ENCODE measurements around the gene S100B.

The S100B gene

DNA sequence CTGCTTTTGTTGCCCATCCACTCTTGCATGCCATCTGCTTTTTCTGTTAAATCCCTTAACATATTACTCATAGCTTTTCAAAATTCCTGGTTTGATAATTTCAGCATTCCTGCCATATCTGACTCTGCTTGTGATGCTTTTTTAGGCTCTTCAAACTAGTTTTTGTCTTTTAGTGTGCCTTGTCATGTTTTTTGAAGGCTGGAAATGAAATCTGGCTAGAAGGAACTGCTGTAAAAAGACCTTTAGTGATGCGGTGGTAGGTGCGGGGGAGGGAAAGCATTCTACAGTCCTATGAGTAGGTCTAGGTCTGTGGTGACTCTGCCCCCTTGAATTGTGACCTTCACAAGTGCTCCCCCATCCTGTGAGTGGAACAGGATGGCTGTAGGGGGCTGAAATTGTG, 15.0 kb upstream of the S100B start:
- Histone ChIP-seq H3K4ac (ENCODE audit: low read length) (no peak overlapping the region), H3K4me2 (ENCODE audit: insufficient read depth, low read length, poor library complexity, severe bottlenecking) (no peak overlapping the region), H3K9ac (ENCODE audit: low read depth, low read length, poor library complexity) (no peak overlapping the region), H3K18ac (ENCODE audit: low read length) (no peak overlapping the region), H2AFZ (ENCODE audit: low read length) (no peak overlapping the region), H3K79me1 (ENCODE audit: low read depth, low read length) (no peaks in the 10 kb centered on the region), H3K27ac (replicated peaks; ENCODE audit: low read length) (no peak overlapping the region), H3K36me3 (replicated peaks in 1 of 2; ENCODE audit: control insufficient read depth in 2 of 2, insufficient read depth in 2 of 2, low read length in 2 of 2) (no peaks in the 10 kb centered on the region), H3K23ac (ENCODE audit: low read depth, low read length, poor library complexity) (no peak overlapping the region), H3K14ac (ENCODE audit: low read length) (no peak overlapping the region), H3K4me1 (ENCODE audit: control insufficient read depth in 2 of 2, insufficient read depth in 1 of 2, low read depth in 1 of 2, low read length in 2 of 2) (peaks cover 13 to 21% of the 10 kb centered on the region in 2 donors), H3K27me3 (ENCODE audit: control insufficient read depth in 3 of 3, insufficient read depth in 3 of 3, low read depth in 1 of 3, low read length in 3 of 3) (no peaks in the 10 kb centered on the region), H4K8ac (ENCODE audit: low read depth, low read length) (no peak overlapping the region), H2BK120ac (ENCODE audit: low read depth, low read length) (no peak overlapping the region), H3K4me3 (ENCODE audit: low read length in 2 of 2) (peak overlapping the region in 1 of 2 donors; percentile 29), H2BK5ac (ENCODE audit: low read length) (no peak overlapping the region), H2AK5ac (ENCODE audit: low read depth, low read length) (no peak overlapping the region), H2BK12ac (ENCODE audit: low read length) (no peak overlapping the region), H3K9me3 (replicated peaks in 1 of 2; ENCODE audit: control insufficient read depth in 2 of 2, insufficient read depth in 1 of 2, low read depth in 1 of 2, low read length in 2 of 2) (peaks cover 6 to 37% of the 10 kb centered on the region in 2 donors), H4K91ac (ENCODE audit: low read depth, low read length, poor library complexity) (no peak overlapping the region), H2BK15ac (ENCODE audit: low read length) (no peak overlapping the region)
- no CpG with 5 or more reads among the region's 2 CpGs for WGBS, 2 donors (ENCODE audit: extremely low coverage in 2 of 2, insufficient read length in 2 of 2, insufficient replicate concordance in 1 of 2)
- no peak for DNase-seq (ENCODE audit: low spot score)

DNA sequence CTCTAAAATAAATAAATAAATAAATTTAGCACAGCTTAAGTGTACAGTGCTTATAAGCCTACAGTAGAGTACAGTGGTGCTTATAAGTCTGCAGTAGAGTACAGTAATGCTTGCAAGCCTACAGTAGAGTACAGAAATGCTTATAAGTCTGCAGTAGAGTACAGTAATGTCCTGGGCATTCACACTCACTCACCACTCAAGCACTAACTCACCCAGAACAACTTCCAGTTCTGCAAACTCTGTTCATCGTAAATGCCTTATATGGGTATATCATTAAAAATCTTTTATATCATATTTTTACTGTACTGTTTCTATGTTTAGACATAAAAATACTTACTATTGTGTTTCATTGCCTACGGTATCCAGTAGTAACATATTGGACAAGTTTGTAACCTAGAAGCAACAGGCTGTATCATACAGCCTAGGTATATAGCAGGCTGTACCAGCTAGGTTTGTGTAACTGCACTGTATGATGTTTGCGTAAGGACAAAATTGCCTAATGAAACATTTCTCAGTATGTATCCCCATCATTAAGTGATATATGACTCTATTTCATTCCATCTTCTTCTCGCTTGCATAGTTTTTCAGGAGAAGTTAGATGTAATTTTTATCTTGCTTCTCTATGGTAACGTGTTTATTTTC, 14.0 kb upstream of the S100B start:
- H4K91ac ChIP-seq (ENCODE audit: low read depth, low read length, poor library complexity): no peak overlapping the region
- H3K14ac ChIP-seq (ENCODE audit: low read length): no peak overlapping the region
- DNase-seq (ENCODE audit: low spot score): no peak
- H3K27me3 ChIP-seq (ENCODE audit: control insufficient read depth in 3 of 3, insufficient read depth in 3 of 3, low read depth in 1 of 3, low read length in 3 of 3): no peaks in the 10 kb centered on the region
- H3K4ac ChIP-seq (ENCODE audit: low read length): no peak overlapping the region
- no peak overlapping the region for H2BK15ac ChIP-seq (ENCODE audit: low read length)
- H3K79me1 ChIP-seq (ENCODE audit: low read depth, low read length): no peaks in the 10 kb centered on the region
- H2AFZ ChIP-seq (ENCODE audit: low read length): no peak overlapping the region
- no peak overlapping the region for H3K18ac ChIP-seq (ENCODE audit: low read length)
- H3K9me3 ChIP-seq (replicated peaks in 1 of 2; ENCODE audit: control insufficient read depth in 2 of 2, insufficient read depth in 1 of 2, low read depth in 1 of 2, low read length in 2 of 2): peaks cover 2 to 31% of the 10 kb centered on the region in 2 donors
- H3K4me3 ChIP-seq (ENCODE audit: low read length in 2 of 2): no peak overlapping the region
- H2BK12ac ChIP-seq (ENCODE audit: low read length): no peak overlapping the region
- H2BK5ac ChIP-seq (ENCODE audit: low read length): no peak overlapping the region
- no CpG with 5 or more reads among the region's 5 CpGs for WGBS, 2 donors (ENCODE audit: extremely low coverage in 2 of 2, insufficient read length in 2 of 2, insufficient replicate concordance in 1 of 2)
- no peak overlapping the region for H2AK5ac ChIP-seq (ENCODE audit: low read depth, low read length)
- peaks cover 13 to 21% of the 10 kb centered on the region in 2 donors for H3K4me1 ChIP-seq (ENCODE audit: control insufficient read depth in 2 of 2, insufficient read depth in 1 of 2, low read depth in 1 of 2, low read length in 2 of 2)
- no peak overlapping the region for H3K27ac ChIP-seq (replicated peaks; ENCODE audit: low read length)
- no peak overlapping the region for H3K9ac ChIP-seq (ENCODE audit: low read depth, low read length, poor library complexity)
- no peak overlapping the region for H2BK120ac ChIP-seq (ENCODE audit: low read depth, low read length)
- H4K8ac ChIP-seq (ENCODE audit: low read depth, low read length): no peak overlapping the region
- H3K23ac ChIP-seq (ENCODE audit: low read depth, low read length, poor library complexity): no peak overlapping the region
- no peak overlapping the region for H3K4me2 ChIP-seq (ENCODE audit: insufficient read depth, low read length, poor library complexity, severe bottlenecking)
- H3K36me3 ChIP-seq (replicated peaks in 1 of 2; ENCODE audit: control insufficient read depth in 2 of 2, insufficient read depth in 2 of 2, low read length in 2 of 2): no peaks in the 10 kb centered on the region

- Histone ChIP-seq H2BK120ac (ENCODE audit: low read depth, low read length) (no peak overlapping the region), H2BK15ac (ENCODE audit: low read length) (no peak overlapping the region), H3K4ac (ENCODE audit: low read length) (no peak overlapping the region), H2BK12ac (ENCODE audit: low read length) (no peak overlapping the region), H3K27ac (replicated peaks; ENCODE audit: low read length) (no peak overlapping the region), H3K4me1 (ENCODE audit: control insufficient read depth in 2 of 2, insufficient read depth in 1 of 2, low read depth in 1 of 2, low read length in 2 of 2) (peaks cover 11 to 16% of the 10 kb centered on the region in 2 donors), H3K79me1 (ENCODE audit: low read depth, low read length) (no peaks in the 10 kb centered on the region), H2AFZ (ENCODE audit: low read length) (no peak overlapping the region), H3K4me2 (ENCODE audit: insufficient read depth, low read length, poor library complexity, severe bottlenecking) (no peak overlapping the region), H4K91ac (ENCODE audit: low read depth, low read length, poor library complexity) (no peak overlapping the region), H3K18ac (ENCODE audit: low read length) (no peak overlapping the region), H4K8ac (ENCODE audit: low read depth, low read length) (no peak overlapping the region), H3K9me3 (replicated peaks in 1 of 2; ENCODE audit: control insufficient read depth in 2 of 2, insufficient read depth in 1 of 2, low read depth in 1 of 2, low read length in 2 of 2) (peaks cover 2 to 36% of the 10 kb centered on the region in 2 donors), H3K4me3 (ENCODE audit: low read length in 2 of 2) (no peak overlapping the region), H2BK5ac (ENCODE audit: low read length) (no peak overlapping the region), H3K36me3 (replicated peaks in 1 of 2; ENCODE audit: control insufficient read depth in 2 of 2, insufficient read depth in 2 of 2, low read length in 2 of 2) (no peaks in the 10 kb centered on the region), H3K23ac (ENCODE audit: low read depth, low read length, poor library complexity) (no peak overlapping the region), H2AK5ac (ENCODE audit: low read depth, low read length) (no peak overlapping the region), H3K27me3 (ENCODE audit: control insufficient read depth in 3 of 3, insufficient read depth in 3 of 3, low read depth in 1 of 3, low read length in 3 of 3) (no peaks in the 10 kb centered on the region), H3K14ac (ENCODE audit: low read length) (no peak overlapping the region), H3K9ac (ENCODE audit: low read depth, low read length, poor library complexity) (no peak overlapping the region)
- DNase-seq (ENCODE audit: low spot score): no peak
- no CpG with 5 or more reads among the region's 6 CpGs for WGBS, 2 donors (ENCODE audit: extremely low coverage in 2 of 2, insufficient read length in 2 of 2, insufficient replicate concordance in 1 of 2)
These were observed 12.6 kb upstream of the S100B start for GRCh38 chr21:46617267-46618051.

DNA sequence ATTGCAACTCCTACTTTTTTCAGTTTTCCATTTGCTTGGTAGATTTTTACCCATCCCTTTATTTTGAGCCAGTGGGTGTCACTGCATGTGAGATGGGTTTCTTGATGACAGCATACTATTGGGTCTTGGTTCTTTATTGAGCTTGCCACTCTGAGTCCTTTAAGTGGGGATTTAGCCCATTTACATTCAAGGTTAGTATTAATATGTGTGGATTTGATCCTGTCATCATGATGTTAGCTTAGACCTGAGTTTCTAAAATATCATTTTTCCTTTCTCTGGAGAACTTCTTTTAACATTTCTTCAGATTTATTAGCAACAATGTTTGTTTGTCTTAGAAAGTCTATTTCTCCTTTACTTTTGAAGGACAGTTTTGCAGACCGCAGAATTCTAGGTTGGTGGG, 11.8 kb upstream of the S100B start:
- H3K79me1 ChIP-seq (ENCODE audit: low read depth, low read length): no peaks in the 10 kb centered on the region
- H3K27ac ChIP-seq (replicated peaks; ENCODE audit: low read length): no peak overlapping the region
- H2BK120ac ChIP-seq (ENCODE audit: low read depth, low read length): no peak overlapping the region
- no peak overlapping the region for H2BK12ac ChIP-seq (ENCODE audit: low read length)
- H3K4me1 ChIP-seq (ENCODE audit: control insufficient read depth in 2 of 2, insufficient read depth in 1 of 2, low read depth in 1 of 2, low read length in 2 of 2): peaks cover 8 to 10% of the 10 kb centered on the region in 2 donors
- no peak overlapping the region for H3K14ac ChIP-seq (ENCODE audit: low read length)
- no peak overlapping the region for H4K91ac ChIP-seq (ENCODE audit: low read depth, low read length, poor library complexity)
- peaks cover 2 to 36% of the 10 kb centered on the region in 2 donors for H3K9me3 ChIP-seq (replicated peaks in 1 of 2; ENCODE audit: control insufficient read depth in 2 of 2, insufficient read depth in 1 of 2, low read depth in 1 of 2, low read length in 2 of 2)
- no CpG with 5 or more reads among the region's 1 CpG for WGBS, 2 donors (ENCODE audit: extremely low coverage in 2 of 2, insufficient read length in 2 of 2, insufficient replicate concordance in 1 of 2)
- no peak overlapping the region for H3K9ac ChIP-seq (ENCODE audit: low read depth, low read length, poor library complexity)
- H2AK5ac ChIP-seq (ENCODE audit: low read depth, low read length): no peak overlapping the region
- H2BK5ac ChIP-seq (ENCODE audit: low read length): no peak overlapping the region
- H3K4me2 ChIP-seq (ENCODE audit: insufficient read depth, low read length, poor library complexity, severe bottlenecking): no peak overlapping the region
- H3K4ac ChIP-seq (ENCODE audit: low read length): no peak overlapping the region
- H3K27me3 ChIP-seq (ENCODE audit: control insufficient read depth in 3 of 3, insufficient read depth in 3 of 3, low read depth in 1 of 3, low read length in 3 of 3): no peaks in the 10 kb centered on the region
- no peak overlapping the region for H3K18ac ChIP-seq (ENCODE audit: low read length)
- no peak overlapping the region for H2AFZ ChIP-seq (ENCODE audit: low read length)
- H3K4me3 ChIP-seq (ENCODE audit: low read length in 2 of 2): no peak overlapping the region
- no peak overlapping the region for H2BK15ac ChIP-seq (ENCODE audit: low read length)
- H3K23ac ChIP-seq (ENCODE audit: low read depth, low read length, poor library complexity): no peak overlapping the region
- H4K8ac ChIP-seq (ENCODE audit: low read depth, low read length): no peak overlapping the region
- DNase-seq (ENCODE audit: low spot score): no peak
- H3K36me3 ChIP-seq (replicated peaks in 1 of 2; ENCODE audit: control insufficient read depth in 2 of 2, insufficient read depth in 2 of 2, low read length in 2 of 2): no peaks in the 10 kb centered on the region

Data from neuronal stem cell (in vitro differentiated cells).